H9 (cell line): ENCODE data around the gene LDLRAP1. TPM values are rescaled to one million over a fixed set of nuclear protein-coding genes. Genes with fewer than 3 reads are reported as not detected.

Source experiments
- DNase-seq: peaks from one replicate; pipeline ENCODE4 v3.0.0-alpha.2; 2017
- H2AFZ ChIP-seq: one replicate; pipeline ENCODE4 v1.6.1; 2013; ENCODE audit warnings: mild to moderate bottlenecking, low read length, control low read depth, moderate library complexity
- H2AK5ac ChIP-seq: 2 replicates; pipeline ENCODE4 v1.6.1; 2013; ENCODE audit warnings: low read length, control low read depth, mixed read lengths; ENCODE audit not compliant: insufficient read length
- H2BK120ac ChIP-seq: one replicate; pipeline ENCODE4 v1.6.1; 2013; ENCODE audit warnings: low read depth, mild to moderate bottlenecking, low read length, control low read depth, inconsistent platforms; ENCODE audit not compliant: poor library complexity, severe bottlenecking
- H2BK12ac ChIP-seq: 2 replicates; pipeline ENCODE4 v1.6.1; 2013; ENCODE audit warnings: low read length, control low read depth, mixed read lengths, low read depth; ENCODE audit not compliant: insufficient read length
- H2BK15ac ChIP-seq: 2 replicates; pipeline ENCODE4 v1.6.1; 2013; ENCODE audit warnings: low read depth, low read length, control low read depth
- H2BK20ac ChIP-seq: one replicate; pipeline ENCODE4 v1.6.1; 2013; ENCODE audit warnings: low read depth, mild to moderate bottlenecking, low read length, control low read depth, inconsistent platforms; ENCODE audit not compliant: poor library complexity, severe bottlenecking
- H2BK5ac ChIP-seq: 2 replicates; pipeline ENCODE4 v1.6.1; 2013; ENCODE audit warnings: low read length, control low read depth, mixed read lengths; ENCODE audit not compliant: insufficient read length
- H3K14ac ChIP-seq: 2 replicates; pipeline ENCODE4 v1.6.1; 2013; ENCODE audit warnings: low read length, control low read depth; ENCODE audit not compliant: insufficient read depth
- H3K18ac ChIP-seq: 2 replicates; pipeline ENCODE4 v1.6.1; 2013; ENCODE audit warnings: low read depth, mild to moderate bottlenecking, mixed read lengths, low read length, control low read depth; ENCODE audit not compliant: insufficient read length
- H3K23ac ChIP-seq: 2 replicates; pipeline ENCODE4 v1.6.1; 2013; ENCODE audit warnings: low read length, control low read depth, mixed read lengths, low read depth; ENCODE audit not compliant: insufficient read length
- H3K23me2 ChIP-seq: 2 replicates; pipeline ENCODE4 v1.6.1; 2013; ENCODE audit warnings: low read depth, mild to moderate bottlenecking, mixed read lengths, low read length, control low read depth; ENCODE audit not compliant: insufficient read length, poor library complexity, severe bottlenecking
- H3K27ac ChIP-seq: 2 replicates; pipeline ENCODE4 v1.5.1; 2013; ENCODE audit warnings: low read length, control low read depth, mixed read lengths, low read depth; ENCODE audit not compliant: insufficient read length
- H3K27me3 ChIP-seq: 2 replicates; pipeline ENCODE4 v1.6.1; 2013; ENCODE audit warnings: low read length, control low read depth, inconsistent platforms; ENCODE audit not compliant: insufficient read depth
- H3K4ac ChIP-seq: 2 replicates; pipeline ENCODE4 v1.6.1; 2013; ENCODE audit warnings: low read depth, mild to moderate bottlenecking, control low read depth, inconsistent platforms, low read length, moderate library complexity
- H3K4me1 ChIP-seq: 2 replicates; pipeline ENCODE4 v1.6.1; 2013; ENCODE audit warnings: low read length, control low read depth, inconsistent platforms; ENCODE audit not compliant: insufficient read depth
- H3K4me2 ChIP-seq: 2 replicates; pipeline ENCODE4 v1.6.1; 2013; ENCODE audit warnings: low read length, control low read depth, mixed read lengths; ENCODE audit not compliant: insufficient read length, insufficient read depth
- H3K56ac ChIP-seq: 2 replicates; pipeline ENCODE4 v1.6.1; 2013; ENCODE audit warnings: low read depth, mild to moderate bottlenecking, mixed read lengths, low read length, control low read depth; ENCODE audit not compliant: insufficient read length
- H3K79me1 ChIP-seq: 2 replicates; pipeline ENCODE4 v1.6.1; 2013; ENCODE audit warnings: low read depth, mild to moderate bottlenecking, moderate library complexity, low read length, control low read depth, inconsistent platforms; ENCODE audit not compliant: insufficient read depth, poor library complexity, severe bottlenecking
- H3K79me2 ChIP-seq: 2 replicates; pipeline ENCODE4 v1.6.1; 2013; ENCODE audit warnings: low read length, control low read depth, inconsistent platforms; ENCODE audit not compliant: insufficient read depth
- H3K9ac ChIP-seq: 2 replicates; pipeline ENCODE4 v1.6.1; 2013; ENCODE audit warnings: low read length, control low read depth, mixed read lengths; ENCODE audit not compliant: insufficient read length; ENCODE audit errors: extremely low read depth
- H3K9me3 ChIP-seq: one replicate; pipeline ENCODE4 v1.6.1; 2013; ENCODE audit warnings: low read depth, low read length, inconsistent platforms; ENCODE audit not compliant: control insufficient read depth
- H3T11ph ChIP-seq: one replicate; pipeline ENCODE4 v1.6.1; 2013; ENCODE audit warnings: mild to moderate bottlenecking, low read length, control low read depth, inconsistent platforms
- H4K20me1 ChIP-seq: one replicate; pipeline ENCODE4 v1.6.1; 2013; ENCODE audit not compliant: control insufficient read depth, insufficient read length, insufficient read depth
- H4K5ac ChIP-seq: 2 replicates; pipeline ENCODE4 v1.6.1; 2013; ENCODE audit warnings: low read depth, mild to moderate bottlenecking, mixed read lengths, low read length, control low read depth; ENCODE audit not compliant: insufficient read length
- H4K8ac ChIP-seq: replicated peaks from 2 replicates; pipeline ENCODE4 v1.6.1; 2013; ENCODE audit warnings: low read length, control low read depth, mixed read lengths, low read depth; ENCODE audit not compliant: insufficient read length
- H4K91ac ChIP-seq: 2 replicates; pipeline ENCODE4 v1.6.1; 2013; ENCODE audit warnings: low read depth, mild to moderate bottlenecking, moderate library complexity, mixed read lengths, low read length, control low read depth; ENCODE audit not compliant: insufficient read length
- H3K27ac Mint-ChIP-seq, 3 experiments: 2 replicates in 2 of 3; 3 replicates in 1 of 3; pipeline ENCODE4 v1.8.0; 2020 to 2021; ENCODE audit warnings: mixed read lengths in 3 of 3, mild to moderate bottlenecking in 1 of 3, moderate library complexity in 1 of 3
- H3K27me3 Mint-ChIP-seq: 2 replicates; pipeline ENCODE4 v1.8.0; 2021; ENCODE audit warnings: low read depth, mild to moderate bottlenecking, moderate library complexity, mixed read lengths
- H3K36me3 Mint-ChIP-seq, 3 experiments: 2 replicates in 2 of 3; 3 replicates in 1 of 3; pipeline ENCODE4 v1.8.0; 2020 to 2021; ENCODE audit warnings: low read depth in 3 of 3, mixed read lengths in 3 of 3; ENCODE audit not compliant: insufficient read depth in 1 of 3
- H3K4me1 Mint-ChIP-seq, 2 experiments: 2 replicates each; pipeline ENCODE4 v1.8.0; 2020; ENCODE audit warnings: mixed read lengths in 2 of 2
- H3K4me3 Mint-ChIP-seq, 2 experiments: 2 replicates in 1 of 2; 3 replicates in 1 of 2; pipeline ENCODE4 v1.8.0; 2020 to 2021; ENCODE audit warnings: mild to moderate bottlenecking in 2 of 2, mixed read lengths in 2 of 2, moderate library complexity in 1 of 2
- H3K9me3 Mint-ChIP-seq, 2 experiments: 2 replicates in 1 of 2; 3 replicates in 1 of 2; pipeline ENCODE4 v1.8.0; 2020; ENCODE audit warnings: mild to moderate bottlenecking in 2 of 2, mixed read lengths in 2 of 2, moderate library complexity in 1 of 2
- WGBS: extraction: QIAGEN DNeasy Blood & Tissue Kit; methylation state at CpG from one replicate; pipeline ENCODE4 v1.1.7; 2013; ENCODE audit warnings: missing lambda C conversion rate, low lambda C conversion rate, mixed read lengths; ENCODE audit not compliant: insufficient read length; ENCODE audit errors: extremely low coverage; 5-methylcytosine and 5-hydroxymethylcytosine counted together
- total RNA-seq: library from RNA; stranded (reverse); gene quantifications from 2 replicates; pipeline ENCODE4 v1.2.1, GENCODE V29; 2021
- TF ChIP-seq, protein P1 (sequence below): fragments of 200-600 bp; sonication (generic); conservative IDR thresholded peaks from 3 replicates; pipeline ENCODE4 v1.8.0; 2021; ENCODE audit warnings: antibody characterized with exemption, mild to moderate bottlenecking

Gene LDLRAP1
- total RNA-seq, 1 experiment from 2014 or later = 15.7 TPM

DNA sequence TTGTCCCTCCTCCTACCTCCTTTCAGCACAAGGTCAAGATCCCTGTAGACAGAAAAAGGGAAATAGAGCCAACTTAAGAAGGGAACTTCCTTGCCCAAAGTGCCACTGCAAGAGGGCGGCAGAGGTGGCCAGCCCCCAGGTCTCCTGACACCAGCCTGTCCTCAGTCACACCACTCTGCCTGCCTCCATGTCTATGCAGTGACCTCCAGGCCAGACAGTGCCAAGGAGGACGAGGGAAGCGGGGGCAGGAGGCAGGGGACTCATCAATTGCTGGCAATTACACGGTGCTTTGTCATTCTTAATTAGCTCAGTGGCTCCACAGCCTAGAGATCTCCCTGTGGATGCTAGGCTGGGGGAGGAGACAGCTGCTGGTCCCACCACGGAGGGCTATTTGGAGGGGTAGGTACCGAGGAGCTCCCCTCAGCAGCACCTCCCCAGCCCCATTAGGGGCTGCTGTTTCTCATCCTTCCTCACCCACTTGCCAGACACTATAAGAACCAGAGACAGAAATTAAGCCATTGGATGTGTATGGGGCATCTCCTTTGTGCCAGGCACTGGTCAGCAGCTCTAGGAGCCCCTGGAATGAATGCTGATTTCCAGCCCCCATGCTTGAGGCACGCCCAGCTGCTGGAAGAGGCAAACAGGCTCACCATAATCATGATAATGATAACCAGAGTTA is 6.1 kb upstream of the LDLRAP1 start:
- Histone ChIP-seq H3K14ac (no peak overlapping the region), H3T11ph (no peak overlapping the region), H2BK12ac (no peak overlapping the region), H3K4ac (no peak overlapping the region), H2AFZ (no peak overlapping the region), H3K56ac (no peak overlapping the region), H3K27me3 (no peaks in the 10 kb centered on the region), H4K91ac (no peak overlapping the region), H3K4me1 (no peaks in the 10 kb centered on the region; the same call in 1 of the 2 replicates), H3K9me3 (no peaks in the 10 kb centered on the region), H3K79me2 (no peaks in the 10 kb centered on the region), H3K79me1 (no peaks in the 10 kb centered on the region), H3K27ac (no peak overlapping the region), H4K8ac (no peak overlapping the region), H4K5ac (no peak overlapping the region), H2BK20ac (no peak overlapping the region), H2AK5ac (no peak overlapping the region), H3K9ac (no peak overlapping the region), H3K18ac (no peak overlapping the region), H3K4me2 (no peak overlapping the region), H2BK15ac (no peak overlapping the region), H4K20me1 (no peaks in the 10 kb centered on the region), H3K23me2 (no peaks in the 10 kb centered on the region), H2BK120ac (no peak overlapping the region), H2BK5ac (no peak overlapping the region), H3K23ac (no peak overlapping the region)
- Mint-ChIP-seq H3K4me1 (peaks cover 11 to 19% of the 10 kb centered on the region in 2 experiments), H3K27ac (no peak overlapping the region), H3K9me3 (no peaks in the 10 kb centered on the region), H3K4me3 (0 out of 5 replicates have a peak overlapping the region, but pooled peaks of 1 of the 2 experiments have one; percentile 32), H3K27me3 (peaks cover 6% of the 10 kb centered on the region), H3K36me3 (no peaks in the 10 kb centered on the region)
- TF ChIP-seq, protein P1, sequence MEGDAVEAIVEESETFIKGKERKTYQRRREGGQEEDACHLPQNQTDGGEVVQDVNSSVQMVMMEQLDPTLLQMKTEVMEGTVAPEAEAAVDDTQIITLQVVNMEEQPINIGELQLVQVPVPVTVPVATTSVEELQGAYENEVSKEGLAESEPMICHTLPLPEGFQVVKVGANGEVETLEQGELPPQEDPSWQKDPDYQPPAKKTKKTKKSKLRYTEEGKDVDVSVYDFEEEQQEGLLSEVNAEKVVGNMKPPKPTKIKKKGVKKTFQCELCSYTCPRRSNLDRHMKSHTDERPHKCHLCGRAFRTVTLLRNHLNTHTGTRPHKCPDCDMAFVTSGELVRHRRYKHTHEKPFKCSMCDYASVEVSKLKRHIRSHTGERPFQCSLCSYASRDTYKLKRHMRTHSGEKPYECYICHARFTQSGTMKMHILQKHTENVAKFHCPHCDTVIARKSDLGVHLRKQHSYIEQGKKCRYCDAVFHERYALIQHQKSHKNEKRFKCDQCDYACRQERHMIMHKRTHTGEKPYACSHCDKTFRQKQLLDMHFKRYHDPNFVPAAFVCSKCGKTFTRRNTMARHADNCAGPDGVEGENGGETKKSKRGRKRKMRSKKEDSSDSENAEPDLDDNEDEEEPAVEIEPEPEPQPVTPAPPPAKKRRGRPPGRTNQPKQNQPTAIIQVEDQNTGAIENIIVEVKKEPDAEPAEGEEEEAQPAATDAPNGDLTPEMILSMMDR = no peak
- DNase-seq = no peak
- WGBS = no CpG with 5 or more reads among the region's 7 CpGs
